GM13976 (cell line): ENCODE results near the gene MYORG.

Source experiments
- DNase-seq: peaks from one replicate; pipeline ENCODE4 v3.0.0; 2012; ENCODE audit warnings: low spot score
- CTCF ChIP-seq: IDR thresholded peaks from 2 replicates; pipeline ENCODE4 v1.5.1; 2012; ENCODE audit warnings: borderline replicate concordance, mild to moderate bottlenecking; ENCODE audit not compliant: insufficient read depth; ENCODE audit errors: extremely low read depth, missing control alignments, control extremely low read depth
- in situ Hi-C: fragments of 300-500 bp; cut with MboI; formaldehyde crosslinking; loops from one replicate; pipeline ENCODE4 v1.12.0; 2022; ENCODE audit warnings: low sequenced_read_pairs, mixed read lengths, inconsistent platforms; ENCODE audit not compliant: unreplicated experiment

MYORG gene

GRCh38 chr9:34380511-34381315, 4.0 kb upstream of the MYORG start:
- TF ChIP-seq CTCF, result no peak
- peak; percentile 97 for DNase-seq
- in situ Hi-C loops, result no loop called here

GRCh38 chr9:34380034-34380510, 3.4 kb upstream of the MYORG start:
- DNase-seq, result no peak
- in situ Hi-C loops, result no loop called here
- TF ChIP-seq CTCF, result no peak

GRCh38 chr9:34379334-34380033, 2.8 kb upstream of the MYORG start:
- DNase-seq, result peak; percentile 91
- in situ Hi-C loops, result no loop called here
- peak; percentile 99 for TF ChIP-seq CTCF

GRCh38 chr9:34378376-34379060, 1.8 kb upstream of the MYORG start:
- no peak for TF ChIP-seq CTCF
- DNase-seq, result no peak
- in situ Hi-C loops, result no loop called here

- no peak for TF ChIP-seq CTCF
- in situ Hi-C loops, result no loop called here
- no peak for DNase-seq
Measured at GRCh38 chr9:34377404-34377746, 677 bp upstream of the MYORG start.

GRCh38 chr9:34375901-34376595, 650 bp downstream of the MYORG start:
- no peak for TF ChIP-seq CTCF
- DNase-seq, result peak; percentile 62
- in situ Hi-C loops, result no loop called here
